GM18508 (cell line): ENCODE results near the gene AKNAD1.
"Not testable (repeated sequence)": the region's sequence is repeated elsewhere in the genome, so short reads cannot be mapped to it uniquely, and the experiment has no call there.

Experiments
- ATAC-seq: cut with Tn5 transposase; IDR thresholded peaks from one replicate; pipeline ENCODE4 v1.9.1; 2021; ENCODE audit warnings: moderate number of reproducible peaks; ENCODE audit not compliant: insufficient read depth, unreplicated experiment

AKNAD1 gene

GRCh38 chr1:108803548-108803947 is 53.3 kb downstream of the AKNAD1 start:
- no peak for ATAC-seq

- no peak for ATAC-seq
These were observed 55.8 kb downstream of the AKNAD1 start for GRCh38 chr1:108801101-108801500.

GRCh38 chr1:108799001-108799400 is 57.9 kb downstream of the AKNAD1 start:
- ATAC-seq: no peak

- no peak for ATAC-seq
These were observed 64.5 kb downstream of the AKNAD1 start for GRCh38 chr1:108792420-108792819.

GRCh38 chr1:108791790-108792189 is 65.1 kb downstream of the AKNAD1 start:
- no peak for ATAC-seq

- ATAC-seq: no peak
These were observed 71.0 kb downstream of the AKNAD1 start for GRCh38 chr1:108785880-108786279.

- no peak for ATAC-seq
These were observed 71.6 kb downstream of the AKNAD1 start for GRCh38 chr1:108785264-108785663.

- ATAC-seq: not testable (repeated sequence)
These were observed 75.3 kb downstream of the AKNAD1 start for GRCh38 chr1:108781575-108781944.

- ATAC-seq: no peak
These were observed 75.8 kb downstream of the AKNAD1 start for GRCh38 chr1:108780937-108781574.

GRCh38 chr1:108779455-108779854 is 77.4 kb downstream of the AKNAD1 start:
- ATAC-seq: no peak

- no peak for ATAC-seq
These were observed 79.1 kb downstream of the AKNAD1 start for GRCh38 chr1:108777839-108778238.

GRCh38 chr1:108767708-108768107 is 89.2 kb downstream of the AKNAD1 start:
- no peak for ATAC-seq

GRCh38 chr1:108767115-108767514 is 89.8 kb downstream of the AKNAD1 start:
- ATAC-seq: no peak
